GM19438 (cell line): ENCODE results near the gene MYCL.
A peak's percentile ranks its signal among the peaks of the same experiment; 100 is the strongest.
"Not testable (repeated sequence)": the region's sequence is repeated elsewhere in the genome, so short reads cannot be mapped to it uniquely, and the experiment has no call there.

Experiments
- ATAC-seq: cut with Tn5 transposase; IDR thresholded peaks from one replicate; pipeline ENCODE4 v1.9.1; 2021; ENCODE audit warnings: low read depth; ENCODE audit not compliant: unreplicated experiment

The MYCL gene

GRCh38 chr1:39922251-39922688 lies 20.6 kb upstream of the MYCL start:
- no peak for ATAC-seq

- ATAC-seq, result no peak
These were observed 17.8 kb upstream of the MYCL start for GRCh38 chr1:39919545-39919944.

- ATAC-seq, result no peak
These were observed 16.1 kb upstream of the MYCL start for GRCh38 chr1:39917825-39918224.

- ATAC-seq, result no peak
These were observed 13.9 kb upstream of the MYCL start for GRCh38 chr1:39915499-39916129.

GRCh38 chr1:39913136-39913535 lies 11.4 kb upstream of the MYCL start:
- not testable (repeated sequence) for ATAC-seq

- no peak for ATAC-seq
These were observed 8.5 kb upstream of the MYCL start for GRCh38 chr1:39910263-39910662.

- ATAC-seq, result no peak
These were observed 6.8 kb upstream of the MYCL start for GRCh38 chr1:39908534-39908933.

GRCh38 chr1:39907528-39908453 lies 6.1 kb upstream of the MYCL start:
- no peak for ATAC-seq

GRCh38 chr1:39905172-39905571 lies 3.5 kb upstream of the MYCL start:
- no peak for ATAC-seq

- no peak for ATAC-seq
These were observed 717 bp upstream of the MYCL start for GRCh38 chr1:39902460-39902807.

GRCh38 chr1:39901464-39901713 lies 328 bp downstream of the MYCL start:
- ATAC-seq, result peak; percentile 16

- no peak for ATAC-seq
These were observed 854 bp downstream of the MYCL start for GRCh38 chr1:39900662-39901463.

GRCh38 chr1:39899611-39900538 lies 1.8 kb downstream of the MYCL start:
- no peak for ATAC-seq

- no peak for ATAC-seq
These were observed 2.8 kb downstream of the MYCL start for GRCh38 chr1:39898648-39899603.

- ATAC-seq, result no peak
These were observed 3.5 kb downstream of the MYCL start for GRCh38 chr1:39898191-39898590.

GRCh38 chr1:39896909-39897685 lies 4.6 kb downstream of the MYCL start:
- ATAC-seq, result no peak

GRCh38 chr1:39895731-39896480 lies 5.8 kb downstream of the MYCL start:
- ATAC-seq, result no peak
